CD14-positive monocyte (primary cell): Measurements from ENCODE around the gene LRG1. TPM values are rescaled to one million over a fixed set of nuclear protein-coding genes. Genes with fewer than 3 reads are reported as not detected.
A peak's percentile ranks its signal among the peaks of the same experiment; 100 is the strongest.

Experiments used
- DNase-seq, 3 donors: peaks; one replicate each; pipeline ENCODE4 v3.0.0-alpha.2; 2011 to 2022
- H2AFZ ChIP-seq: 2 replicates; pipeline ENCODE4 v1.6.0; 2012; ENCODE audit warnings: mild to moderate bottlenecking, low read depth, low read length, inconsistent platforms; ENCODE audit not compliant: insufficient read depth, poor library complexity, severe bottlenecking
- H3K27ac ChIP-seq, 2 donors: 1 replicate in 1 of 2; 2 replicates in 1 of 2; pipeline ENCODE4 v1.5.1; 2012 to 2013; ENCODE audit warnings: low read length in 2 of 2, control low read depth in 1 of 2, inconsistent platforms in 1 of 2, low read depth in 1 of 2, mild to moderate bottlenecking in 1 of 2
- H3K27me3 ChIP-seq, 2 donors: one replicate each; pipeline versions ENCODE4 v1.6.0 to v1.6.1; 2011 to 2013; ENCODE audit warnings: low read length in 2 of 2; ENCODE audit not compliant: control insufficient read depth in 2 of 2, insufficient read depth in 2 of 2
- H3K36me3 ChIP-seq, 2 donors: replicated peaks in 1 of 2; 1 replicate in 1 of 2; 2 replicates in 1 of 2; pipeline versions ENCODE4 v1.5.1 to v1.6.1; 2012 to 2013; ENCODE audit warnings: low read length in 2 of 2, control low read depth in 1 of 2, inconsistent platforms in 1 of 2, mild to moderate bottlenecking in 1 of 2; ENCODE audit not compliant: insufficient read depth in 2 of 2, control insufficient read depth in 1 of 2
- H3K4me1 ChIP-seq, 2 donors: 1 replicate in 1 of 2; 2 replicates in 1 of 2; pipeline versions ENCODE4 v1.5.1 to v1.6.1; 2012 to 2013; ENCODE audit warnings: low read length in 2 of 2, control low read depth in 1 of 2, inconsistent platforms in 1 of 2, mild to moderate bottlenecking in 1 of 2, moderate library complexity in 1 of 2; ENCODE audit not compliant: insufficient read depth in 2 of 2, control insufficient read depth in 1 of 2
- H3K4me2 ChIP-seq: replicated peaks from 2 replicates; pipeline ENCODE3; 2012; ENCODE audit warnings: low read length, moderate library complexity, mild to moderate bottlenecking; ENCODE audit not compliant: poor library complexity, severe bottlenecking; ENCODE audit errors: extremely low read depth
- H3K4me3 ChIP-seq, 3 experiments: fragments of 200-600 bp in 1 of 3; sonication (generic) in 1 of 3; replicated peaks in 1 of 3; 1 replicate in 2 of 3; 2 replicates in 1 of 3; pipeline ENCODE4 v1.5.1; 2011 to 2013; ENCODE audit warnings: low read length in 3 of 3, mild to moderate bottlenecking in 3 of 3, control low read depth in 2 of 3, low read depth in 2 of 3, inconsistent platforms in 1 of 3, moderate library complexity in 1 of 3
- H3K79me2 ChIP-seq: 2 replicates; pipeline ENCODE4 v1.6.0; 2012; ENCODE audit warnings: mild to moderate bottlenecking, control low read depth, inconsistent platforms, low read length, moderate library complexity; ENCODE audit not compliant: insufficient read depth
- H3K9ac ChIP-seq: 2 replicates; pipeline ENCODE4 v1.6.0; 2017; ENCODE audit warnings: low read length, mild to moderate bottlenecking; ENCODE audit not compliant: insufficient read depth, poor library complexity, severe bottlenecking
- H3K9me3 ChIP-seq, 2 donors: replicated peaks in 1 of 2; 1 replicate in 1 of 2; 2 replicates in 1 of 2; pipeline versions ENCODE4 v1.5.1 to v1.6.1; 2012 to 2013; ENCODE audit warnings: low read length in 2 of 2, control low read depth in 1 of 2; ENCODE audit not compliant: control insufficient read depth in 1 of 2, insufficient read depth in 1 of 2
- H4K20me1 ChIP-seq: 2 replicates; pipeline ENCODE4 v1.6.0; 2012; ENCODE audit warnings: mild to moderate bottlenecking, low read length, control low read depth, moderate library complexity; ENCODE audit not compliant: insufficient read depth
- H3K27ac Mint-ChIP-seq, 7 donors: one replicate each; pipeline ENCODE4 v1.8.0; 2020; ENCODE audit warnings: mild to moderate bottlenecking in 7 of 7, mixed read lengths in 7 of 7, moderate library complexity in 6 of 7, inconsistent platforms in 2 of 7
- H3K27me3 Mint-ChIP-seq, 3 donors: one replicate each; pipeline ENCODE4 v1.8.0; 2021 to 2022; ENCODE audit warnings: low read depth in 3 of 3, mild to moderate bottlenecking in 3 of 3, mixed read lengths in 3 of 3, moderate library complexity in 3 of 3, inconsistent platforms in 1 of 3
- H3K36me3 Mint-ChIP-seq, 2 donors: one replicate each; pipeline ENCODE4 v1.8.0; 2020; ENCODE audit warnings: mixed read lengths in 2 of 2, inconsistent platforms in 1 of 2, mild to moderate bottlenecking in 1 of 2
- H3K4me1 Mint-ChIP-seq: one replicate; pipeline ENCODE4 v1.8.0; 2020; ENCODE audit warnings: mild to moderate bottlenecking, mixed read lengths
- H3K4me3 Mint-ChIP-seq, 2 donors: one replicate each; pipeline ENCODE4 v1.8.0; 2020; ENCODE audit warnings: mild to moderate bottlenecking in 2 of 2, mixed read lengths in 2 of 2, moderate library complexity in 1 of 2
- H3K9me3 Mint-ChIP-seq, 7 donors: one replicate each; pipeline ENCODE4 v1.8.0; 2020 to 2022; ENCODE audit warnings: mixed read lengths in 7 of 7, mild to moderate bottlenecking in 6 of 7, moderate library complexity in 6 of 7, inconsistent platforms in 2 of 7
- WGBS: methylation state at CpG from one replicate; pipeline ENCODE4 v1.1.5; 2013; ENCODE audit warnings: missing lambda C conversion rate; ENCODE audit not compliant: insufficient coverage; 5-methylcytosine and 5-hydroxymethylcytosine counted together
- intact Hi-C, 2 donors: fragments of 100-400 bp; cut with micrococcal nuclease; formaldehyde crosslinking; loops; one replicate each; pipeline versions ENCODE4 v1.15.0 to v1.15.1; 2023
- polyA plus RNA-seq, 3 donors: library from polyadenylated mRNA; depleted of rRNA in 1 of 3; unstranded in 2 of 3; stranded (reverse) in 1 of 3; fragments of 300-500 nt in 2 of 3; fragments of >200 nt in 1 of 3; fragmentation: Illumina TruSeq in 2 of 3; gene quantifications; 1 replicate in 2 of 3; 2 replicates in 1 of 3; pipeline ENCODE4 v1.2.3, GENCODE V29; 2012 to 2021
- TF ChIP-seq, protein P1 (sequence below): fragments of 200-600 bp; IDR thresholded peaks from one replicate; pipeline ENCODE4 v1.8.0; 2022; ENCODE audit warnings: antibody characterized with exemption, mild to moderate bottlenecking

Gene LRG1
- polyA plus RNA-seq, 3 donors = 5.5 to 50.1 (median 9.6) TPM

DNA sequence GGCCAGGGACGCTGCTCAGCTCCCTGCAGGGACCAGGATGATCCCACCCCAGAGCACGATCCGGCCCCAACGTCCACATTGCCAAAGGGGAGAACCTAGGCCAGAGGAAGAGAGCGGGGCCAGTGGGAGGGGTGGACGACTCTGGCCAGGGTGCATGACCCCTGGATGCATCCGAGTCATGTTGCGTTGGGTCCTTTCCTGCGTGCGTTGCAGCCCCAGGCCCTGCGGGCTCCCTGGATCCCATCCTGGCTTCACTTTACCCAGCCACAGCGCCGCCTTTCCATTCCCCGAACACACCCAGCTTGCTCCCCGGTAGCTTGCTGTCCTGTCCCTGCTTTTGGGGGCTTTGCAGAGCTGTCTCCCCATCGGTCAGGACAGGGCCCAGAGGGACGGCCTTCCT is 32.0 kb downstream of the LRG1 start:
- no peak overlapping the region for H3K27ac ChIP-seq
- peaks cover 5 to 11% of the 10 kb centered on the region in 2 donors for H3K36me3 ChIP-seq
- H4K20me1 ChIP-seq = no peaks in the 10 kb centered on the region
- H3K4me3 ChIP-seq = no peak overlapping the region
- Mint-ChIP-seq H3K4me1 (peaks cover 7% of the 10 kb centered on the region), H3K9me3 (no peaks in the 10 kb centered on the region), H3K27me3 (peaks cover 1 to 3% (median 1%) of the 10 kb centered on the region in 3 donors), H3K4me3 (no peak overlapping the region), H3K36me3 (peaks cover 16 to 27% of the 10 kb centered on the region in 2 donors), H3K27ac (no peak overlapping the region)
- no peak overlapping the region for H2AFZ ChIP-seq
- H3K4me1 ChIP-seq = peaks cover 0 to 6% of the 10 kb centered on the region in 2 donors
- H3K79me2 ChIP-seq = no peaks in the 10 kb centered on the region
- no peak overlapping the region for H3K4me2 ChIP-seq
- DNase-seq = no peak
- no peak overlapping the region for H3K9ac ChIP-seq
- H3K27me3 ChIP-seq = no peaks in the 10 kb centered on the region
- intact Hi-C loops = no loop called here
- TF ChIP-seq, protein P1, sequence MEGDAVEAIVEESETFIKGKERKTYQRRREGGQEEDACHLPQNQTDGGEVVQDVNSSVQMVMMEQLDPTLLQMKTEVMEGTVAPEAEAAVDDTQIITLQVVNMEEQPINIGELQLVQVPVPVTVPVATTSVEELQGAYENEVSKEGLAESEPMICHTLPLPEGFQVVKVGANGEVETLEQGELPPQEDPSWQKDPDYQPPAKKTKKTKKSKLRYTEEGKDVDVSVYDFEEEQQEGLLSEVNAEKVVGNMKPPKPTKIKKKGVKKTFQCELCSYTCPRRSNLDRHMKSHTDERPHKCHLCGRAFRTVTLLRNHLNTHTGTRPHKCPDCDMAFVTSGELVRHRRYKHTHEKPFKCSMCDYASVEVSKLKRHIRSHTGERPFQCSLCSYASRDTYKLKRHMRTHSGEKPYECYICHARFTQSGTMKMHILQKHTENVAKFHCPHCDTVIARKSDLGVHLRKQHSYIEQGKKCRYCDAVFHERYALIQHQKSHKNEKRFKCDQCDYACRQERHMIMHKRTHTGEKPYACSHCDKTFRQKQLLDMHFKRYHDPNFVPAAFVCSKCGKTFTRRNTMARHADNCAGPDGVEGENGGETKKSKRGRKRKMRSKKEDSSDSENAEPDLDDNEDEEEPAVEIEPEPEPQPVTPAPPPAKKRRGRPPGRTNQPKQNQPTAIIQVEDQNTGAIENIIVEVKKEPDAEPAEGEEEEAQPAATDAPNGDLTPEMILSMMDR = no peak
- no peaks in the 10 kb centered on the region for H3K9me3 ChIP-seq
- WGBS = 93% methylated on average over 15 of the region's 17 CpGs

DNA sequence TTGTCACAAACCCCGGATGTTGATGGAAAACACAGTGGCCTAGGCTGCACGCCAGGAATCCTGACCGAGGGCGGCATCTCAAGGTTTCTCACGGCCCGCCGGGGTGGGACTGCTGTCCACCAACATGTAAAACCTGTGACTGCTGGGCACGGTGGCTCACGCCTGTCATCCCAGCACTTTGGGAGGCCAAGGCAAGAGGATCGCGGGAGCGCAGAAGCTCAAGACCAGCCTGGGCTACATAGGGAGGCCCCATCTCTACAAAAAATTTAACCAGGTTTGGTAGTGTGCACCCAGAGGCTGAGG is 32.7 kb downstream of the LRG1 start:
- Histone ChIP-seq H3K4me2 (no peak overlapping the region), H3K4me3 (no peak overlapping the region), H3K36me3 (peaks cover 12 to 16% of the 10 kb centered on the region in 2 donors), H3K4me1 (peaks cover 0 to 6% of the 10 kb centered on the region in 2 donors), H3K9ac (no peak overlapping the region), H3K27ac (no peak overlapping the region), H3K79me2 (no peaks in the 10 kb centered on the region), H4K20me1 (no peaks in the 10 kb centered on the region), H3K9me3 (no peaks in the 10 kb centered on the region), H3K27me3 (no peaks in the 10 kb centered on the region), H2AFZ (no peak overlapping the region)
- TF ChIP-seq, protein P1 = no peak
- 99% methylated on average over 12 of the region's 12 CpGs for WGBS
- Mint-ChIP-seq H3K9me3 (no peaks in the 10 kb centered on the region), H3K4me3 (no peak overlapping the region), H3K4me1 (peaks cover 7% of the 10 kb centered on the region), H3K27me3 (peaks cover 1 to 3% (median 1%) of the 10 kb centered on the region in 3 donors), H3K36me3 (peaks cover 21 to 34% of the 10 kb centered on the region in 2 donors), H3K27ac (peak overlapping the region in 2 of 7 donors; percentile 13 to 40)
- intact Hi-C loops = no loop called here
- no peak for DNase-seq
